Osteoblast (primary cell): Measurements from ENCODE around the gene SIX5. TPM values are rescaled to one million over a fixed set of nuclear protein-coding genes. Genes with fewer than 3 reads are reported as not detected.
A peak's percentile ranks its signal among the peaks of the same experiment; 100 is the strongest.

ENCODE experiments used
- DNase-seq: peaks from one replicate; pipeline ENCODE4 v3.0.0; 2011; ENCODE audit warnings: low spot score, mixed read lengths; ENCODE audit not compliant: insufficient read length; ENCODE audit errors: missing footprints
- H2AFZ ChIP-seq: 2 replicates; pipeline ENCODE4 v1.6.0; 2011; ENCODE audit warnings: mild to moderate bottlenecking, low read length
- H3K27ac ChIP-seq: 2 replicates; pipeline ENCODE4 v1.5.1; 2011; ENCODE audit warnings: mild to moderate bottlenecking, low read depth, low read length, moderate library complexity
- H3K27me3 ChIP-seq: 2 replicates; pipeline ENCODE4 v1.6.0; 2012; ENCODE audit warnings: mild to moderate bottlenecking, control low read depth, inconsistent platforms, low read length, moderate library complexity; ENCODE audit not compliant: insufficient read depth
- H3K36me3 ChIP-seq: 2 replicates; pipeline ENCODE4 v1.5.1; 2011; ENCODE audit warnings: mild to moderate bottlenecking, low read length, control low read depth, moderate library complexity; ENCODE audit not compliant: insufficient read depth
- H3K4me1 ChIP-seq: 2 replicates; pipeline ENCODE4 v1.5.1; 2011; ENCODE audit warnings: mild to moderate bottlenecking, low read length, control low read depth, moderate library complexity; ENCODE audit not compliant: insufficient read depth
- H3K4me2 ChIP-seq: 2 replicates; pipeline ENCODE4 v1.6.0; 2011; ENCODE audit warnings: mild to moderate bottlenecking, low read length; ENCODE audit not compliant: insufficient read depth
- H3K4me3 ChIP-seq: fragments of 200-600 bp; sonication (generic); 3 replicates; pipeline ENCODE4 v1.5.1; 2012; ENCODE audit warnings: mild to moderate bottlenecking, low read length, inconsistent platforms; ENCODE audit not compliant: insufficient read depth
- H3K79me2 ChIP-seq: 2 replicates; pipeline ENCODE4 v1.6.0; 2012; ENCODE audit warnings: mild to moderate bottlenecking, low read length, control low read depth, inconsistent platforms; ENCODE audit not compliant: insufficient read depth
- H3K9me3 ChIP-seq: 2 replicates; pipeline ENCODE4 v1.5.1; 2011; ENCODE audit warnings: low read depth, low read length, control low read depth
- H4K20me1 ChIP-seq: 2 replicates; pipeline ENCODE4 v1.6.0; 2012; ENCODE audit warnings: mild to moderate bottlenecking, low read length, control low read depth; ENCODE audit not compliant: insufficient read depth
- CTCF ChIP-seq: IDR thresholded peaks from 2 replicates; pipeline ENCODE4 v1.5.1; 2011; ENCODE audit warnings: mild to moderate bottlenecking, low read depth, low read length, moderate library complexity; ENCODE audit errors: extremely low read depth
- total RNA-seq: library from RNA; depleted of rRNA; stranded (reverse); fragments of >200 nt; gene quantifications from 2 replicates; pipeline ENCODE4 v1.2.3, GENCODE V29; 2012

SIX5 gene
- total RNA-seq = 11.6 and 11.8 TPM in 2 replicates

- peak within 1 kb of the TSS; percentile 18 for H2AFZ ChIP-seq
- peaks cover 26% of the 10 kb centered on the region for H3K36me3 ChIP-seq
- peak within 1 kb of the TSS; percentile 76 for H3K4me3 ChIP-seq
Measured at GRCh38 chr19:45768984-45769782, at the start of gene SIX5. TSS of gene SIX5 (minus strand) at chr19:45769252. CDS start at chr19:45768844, 408 bp downstream.

GRCh38 chr19:45817725-45818301 lies 48.8 kb upstream of the SIX5 start:
- Histone ChIP-seq H3K4me2 (no peak overlapping the region), H2AFZ (no peak overlapping the region), H3K36me3 (peaks cover 24% of the 10 kb centered on the region), H3K79me2 (no peaks in the 10 kb centered on the region), H3K27me3 (no peaks in the 10 kb centered on the region), H3K27ac (no peak overlapping the region), H3K4me3 (no peak overlapping the region), H3K9me3 (no peaks in the 10 kb centered on the region), H3K4me1 (peaks cover 6% of the 10 kb centered on the region), H4K20me1 (peaks cover 3% of the 10 kb centered on the region)
- DNase-seq = peak; percentile 89
- no peak for TF ChIP-seq CTCF

More at GRCh38 chr19:45768984-45769782, at the start of gene SIX5:
- Histone ChIP-seq H3K4me2 (peak within 1 kb of the TSS; percentile 96), H3K27ac (peak within 1 kb of the TSS; percentile 79), H3K9me3 (no peaks in the 10 kb centered on the region), H3K4me1 (peaks cover 23% of the 10 kb centered on the region), H3K79me2 (peaks cover 8% of the 10 kb centered on the region), H3K27me3 (no peaks in the 10 kb centered on the region), H4K20me1 (peaks cover 11% of the 10 kb centered on the region)
- no peak for TF ChIP-seq CTCF
- peak; percentile 100 for DNase-seq

GRCh38 chr19:45817010-45817724 lies 48.1 kb upstream of the SIX5 start:
- TF ChIP-seq CTCF = peak; percentile 100
- no peaks in the 10 kb centered on the region for H3K9me3 ChIP-seq
- peaks cover 22% of the 10 kb centered on the region for H3K36me3 ChIP-seq
- H3K79me2 ChIP-seq = no peaks in the 10 kb centered on the region
- no peak overlapping the region for H2AFZ ChIP-seq
- H4K20me1 ChIP-seq = peaks cover 3% of the 10 kb centered on the region
- peak overlapping the region; percentile 28 for H3K27ac ChIP-seq
- no peak overlapping the region for H3K4me2 ChIP-seq
- DNase-seq = peak; percentile 100
- H3K4me3 ChIP-seq = no peak overlapping the region
- peaks cover 6% of the 10 kb centered on the region for H3K4me1 ChIP-seq
- no peaks in the 10 kb centered on the region for H3K27me3 ChIP-seq
